Retinal pigment epithelial cell (primary cell): ENCODE results near the gene RUVBL1.

Experiments
- DNase-seq: peaks from one replicate; pipeline ENCODE4 v3.0.0-alpha.2; 2010; ENCODE audit warnings: low read depth
- H3K4me3 ChIP-seq: 2 replicates; pipeline ENCODE4 v1.5.1; 2011; ENCODE audit warnings: mild to moderate bottlenecking, low read length, control low read depth, moderate library complexity
- CTCF ChIP-seq: conservative IDR thresholded peaks from 2 replicates; pipeline ENCODE4 v1.5.1; 2011; ENCODE audit warnings: low read depth, low read length, control low read depth, inconsistent platforms

RUVBL1 gene

DNA sequence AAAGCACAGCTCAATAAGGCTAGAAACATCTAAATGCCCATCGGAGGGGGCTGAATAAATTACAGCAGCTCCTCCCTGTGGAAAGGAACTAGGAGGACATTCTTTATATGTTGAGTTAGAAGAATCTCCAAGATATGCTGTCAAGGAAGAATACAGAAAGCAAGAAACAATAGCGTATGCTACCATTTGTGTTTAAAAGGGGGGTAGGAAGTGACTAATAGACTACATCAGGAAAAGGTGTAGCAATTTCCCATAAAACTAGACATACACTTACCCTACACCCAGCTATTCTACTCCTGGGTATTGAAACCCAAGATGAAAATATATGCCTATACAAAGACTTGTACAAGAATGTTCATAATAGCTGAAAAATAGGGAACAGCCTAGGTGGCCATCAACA lies 49.8 kb downstream of the RUVBL1 start:
- no peak overlapping the region for H3K4me3 ChIP-seq
- DNase-seq = no peak
- TF ChIP-seq CTCF = no peak

DNA sequence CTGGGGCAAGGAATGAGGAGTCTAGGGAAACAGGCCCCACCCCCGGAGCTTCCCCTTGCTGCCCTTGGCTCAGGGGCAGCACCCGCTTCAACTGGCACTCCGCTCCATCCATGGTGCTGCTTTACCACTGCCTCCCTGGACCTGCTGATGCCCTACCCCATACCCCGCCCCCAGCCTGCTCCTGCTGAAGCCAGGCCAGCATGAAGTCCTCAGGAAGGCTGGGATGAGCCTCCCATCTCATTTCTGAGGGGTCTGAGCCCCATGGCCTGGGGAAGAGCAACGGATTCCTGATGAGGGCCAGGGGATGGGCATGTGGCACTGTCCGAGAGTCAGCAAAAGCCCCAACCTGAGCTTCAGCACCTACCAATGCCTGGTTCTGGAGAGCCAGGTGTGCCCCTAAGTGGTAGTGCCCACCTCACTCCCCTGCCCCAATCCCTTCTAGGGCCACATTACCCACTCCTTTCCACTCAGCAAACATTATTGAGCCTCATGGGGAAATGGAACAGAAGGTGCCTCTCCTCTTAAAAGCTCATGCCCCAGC lies 50.4 kb downstream of the RUVBL1 start:
- H3K4me3 ChIP-seq = no peak overlapping the region
- no peak for TF ChIP-seq CTCF
- DNase-seq = no peak

GRCh38 chr3:128072454-128073184 lies 51.0 kb downstream of the RUVBL1 start:
- no peak overlapping the region for H3K4me3 ChIP-seq
- DNase-seq = no peak
- TF ChIP-seq CTCF = no peak

- TF ChIP-seq CTCF = no peak
- DNase-seq = no peak
- no peak overlapping the region for H3K4me3 ChIP-seq
These were observed 51.7 kb downstream of the RUVBL1 start for GRCh38 chr3:128071771-128072453.

DNA sequence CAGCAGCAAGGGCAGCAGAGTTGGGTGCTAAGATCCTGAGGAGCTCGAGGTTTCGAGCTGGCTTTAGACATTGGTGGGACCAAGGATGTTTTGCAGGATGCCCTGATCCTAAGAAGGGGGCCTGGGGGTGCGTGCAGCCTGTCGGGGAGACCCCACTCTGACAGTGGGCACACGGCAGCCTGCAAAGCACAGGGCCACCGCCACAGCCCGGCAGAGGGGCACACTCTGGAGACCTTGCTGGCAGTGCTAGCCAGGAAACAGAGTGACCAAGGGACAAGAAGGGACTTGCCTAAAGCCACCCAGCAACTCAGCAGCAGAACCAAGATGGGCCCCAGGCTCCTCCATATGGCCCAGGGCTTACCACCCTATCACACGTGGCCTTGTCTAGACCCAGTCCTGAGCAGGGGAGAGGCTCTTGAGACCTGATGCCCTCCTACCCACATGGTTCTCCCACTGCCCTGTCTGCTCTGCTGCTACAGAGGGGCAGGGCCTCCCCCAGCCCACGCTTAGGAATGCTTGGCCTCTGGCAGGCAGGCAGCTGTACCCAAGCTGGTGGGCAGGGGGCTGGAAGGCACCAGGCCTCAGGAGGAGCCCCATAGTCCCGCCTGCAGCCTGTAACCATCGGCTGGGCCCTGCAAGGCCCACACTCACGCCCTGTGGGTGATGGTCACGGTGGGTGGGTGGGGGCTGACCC lies 52.6 kb downstream of the RUVBL1 start:
- DNase-seq = no peak
- H3K4me3 ChIP-seq = no peak overlapping the region
- no peak for TF ChIP-seq CTCF

GRCh38 chr3:128069271-128069670 lies 54.3 kb downstream of the RUVBL1 start:
- no peak for TF ChIP-seq CTCF
- DNase-seq = no peak
- no peak overlapping the region for H3K4me3 ChIP-seq
